Prostate gland (tissue), 1 donor: ENCODE results near the gene PUS10.

Experiments used
- POLR2A ChIP-seq: fragments of 450-650 bp; IDR thresholded peaks from one replicate; pipeline ENCODE4 v1.6.1; 2016; ENCODE audit warnings: antibody characterized with exemption, mild to moderate bottlenecking
- POLR2AphosphoS5 ChIP-seq: sonication (generic); formaldehyde crosslinking; IDR thresholded peaks from one replicate; pipeline ENCODE4 v1.6.1; 2017; ENCODE audit warnings: antibody characterized with exemption

DNA sequence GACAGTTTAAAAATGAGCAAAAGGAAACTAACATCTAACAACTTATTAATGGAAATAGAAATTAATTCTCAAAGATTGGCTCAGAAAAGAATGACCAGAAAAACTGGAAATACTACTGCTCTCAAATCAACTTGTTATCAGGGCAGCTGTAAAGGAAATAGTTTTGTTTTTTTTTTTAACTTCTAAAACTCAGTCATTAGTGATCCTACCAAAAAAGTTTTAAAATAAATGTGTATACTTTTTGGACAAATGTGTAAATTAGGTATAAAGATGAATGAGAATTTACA, 52.6 kb downstream of the PUS10 start:
- TF ChIP-seq POLR2A: no peak
- TF ChIP-seq POLR2AphosphoS5: no peak
